Upper lobe of left lung (tissue), 6 donors: Measurements from ENCODE around the gene PDSS2. TPM values are rescaled to one million over a fixed set of nuclear protein-coding genes. Genes with fewer than 3 reads are reported as not detected.

Experiments
- ATAC-seq, 2 donors: fragments of 200-7000 bp; cut with Tn5 transposase; one replicate each; pipeline ENCODE4 v1.9.1; 2022; ENCODE audit warnings: mild to moderate bottlenecking in 2 of 2, moderate library complexity in 2 of 2; ENCODE audit not compliant: low FRiP score in 2 of 2
- DNase-seq, 2 donors: peaks; one replicate each; pipeline ENCODE4 v3.0.0-alpha.2; 2019 to 2020
- H3K27ac ChIP-seq, 4 donors: fragments of 200-600 bp; sonication (generic); one replicate each; pipeline ENCODE4 v1.5.1; 2016 to 2019
- H3K27me3 ChIP-seq, 4 donors: fragments of 200-600 bp; sonication (generic); one replicate each; pipeline ENCODE4 v1.5.1; 2017 to 2019
- H3K36me3 ChIP-seq, 4 donors: fragments of 200-600 bp; sonication (generic); one replicate each; pipeline ENCODE4 v1.5.1; 2016 to 2019
- H3K4me1 ChIP-seq, 4 donors: fragments of 200-600 bp; sonication (generic); one replicate each; pipeline ENCODE4 v1.5.1; 2018 to 2019
- H3K4me3 ChIP-seq, 4 donors: fragments of 200-600 bp; sonication (generic); one replicate each; pipeline ENCODE4 v1.5.1; 2017 to 2019; ENCODE audit warnings: mild to moderate bottlenecking in 2 of 4, moderate library complexity in 1 of 4
- H3K9me3 ChIP-seq, 4 donors: fragments of 200-600 bp; sonication (generic); one replicate each; pipeline ENCODE4 v1.5.1; 2018 to 2019
- EP300 ChIP-seq, 4 donors: sonication (generic); formaldehyde crosslinking; IDR thresholded peaks; one replicate each; pipeline ENCODE4 v1.5.1; 2017; ENCODE audit warnings: antibody characterized with exemption in 4 of 4, control low read depth in 2 of 4
- POLR2A ChIP-seq, 4 donors: fragments of 450-650 bp; IDR thresholded peaks; one replicate each; pipeline ENCODE4 v1.5.1; 2016 to 2017; ENCODE audit warnings: antibody characterized with exemption in 4 of 4, mild to moderate bottlenecking in 2 of 4
- POLR2AphosphoS5 ChIP-seq, 2 donors: sonication (generic); formaldehyde crosslinking; IDR thresholded peaks; one replicate each; pipeline ENCODE4 v1.5.1; 2017; ENCODE audit warnings: antibody characterized with exemption in 2 of 2
- WGBS, 2 donors: methylation state at CpG; one replicate each; pipeline ENCODE4 v1.1.5; 2017 to 2018; 5-methylcytosine and 5-hydroxymethylcytosine counted together
- total RNA-seq, 6 donors: library from RNA; depleted of rRNA in 4 of 6; stranded (reverse); fragments of >200 nt in 4 of 6; gene quantifications; one replicate each; pipeline versions ENCODE4 v1.1.0 to v1.2.1, GENCODE V29; 2016 to 2021
- TF ChIP-seq, protein P1 (sequence below), 6 experiments: fragments of 450-650 bp in 4 of 6; fragments of 200-600 bp in 2 of 6; sonication (generic) in 2 of 6; IDR thresholded peaks; one replicate each; pipeline ENCODE4 v1.5.1; 2016 to 2019; ENCODE audit warnings: antibody characterized with exemption in 6 of 6
- donor health status: DM: no; HTN: no; CAD: no; lungs with moderate emphysema.
- donor health status: DM: no; HTN: yes; CAD: no; lungs with severe emphysema.

PDSS2 gene
- total RNA-seq, 6 donors from 2014 or later = 5.1 to 20.9 (median 15.0) TPM

- DNase-seq = no peak
- Histone ChIP-seq H3K4me3 (no peak overlapping the region), H3K36me3 (no peaks in the 10 kb centered on the region), H3K27me3 (no peaks in the 10 kb centered on the region), H3K4me1 (peaks cover 0 to under 1% (median 0%) of the 10 kb centered on the region in 4 donors), H3K27ac (no peak overlapping the region), H3K9me3 (no peaks in the 10 kb centered on the region)
- no peak for TF ChIP-seq POLR2A (IDR thresholded peaks at IDR 0.05)
- TF ChIP-seq, protein P1, sequence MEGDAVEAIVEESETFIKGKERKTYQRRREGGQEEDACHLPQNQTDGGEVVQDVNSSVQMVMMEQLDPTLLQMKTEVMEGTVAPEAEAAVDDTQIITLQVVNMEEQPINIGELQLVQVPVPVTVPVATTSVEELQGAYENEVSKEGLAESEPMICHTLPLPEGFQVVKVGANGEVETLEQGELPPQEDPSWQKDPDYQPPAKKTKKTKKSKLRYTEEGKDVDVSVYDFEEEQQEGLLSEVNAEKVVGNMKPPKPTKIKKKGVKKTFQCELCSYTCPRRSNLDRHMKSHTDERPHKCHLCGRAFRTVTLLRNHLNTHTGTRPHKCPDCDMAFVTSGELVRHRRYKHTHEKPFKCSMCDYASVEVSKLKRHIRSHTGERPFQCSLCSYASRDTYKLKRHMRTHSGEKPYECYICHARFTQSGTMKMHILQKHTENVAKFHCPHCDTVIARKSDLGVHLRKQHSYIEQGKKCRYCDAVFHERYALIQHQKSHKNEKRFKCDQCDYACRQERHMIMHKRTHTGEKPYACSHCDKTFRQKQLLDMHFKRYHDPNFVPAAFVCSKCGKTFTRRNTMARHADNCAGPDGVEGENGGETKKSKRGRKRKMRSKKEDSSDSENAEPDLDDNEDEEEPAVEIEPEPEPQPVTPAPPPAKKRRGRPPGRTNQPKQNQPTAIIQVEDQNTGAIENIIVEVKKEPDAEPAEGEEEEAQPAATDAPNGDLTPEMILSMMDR (IDR thresholded peaks at IDR 0.05) = no peak
- no peak for TF ChIP-seq POLR2AphosphoS5 (IDR thresholded peaks at IDR 0.05)
- no peak for TF ChIP-seq EP300 (IDR thresholded peaks at IDR 0.05)
- WGBS, 2 donors = 86% methylated on average over 17 of the region's 17 CpGs
- no peak for ATAC-seq
Measured at GRCh38 chr6:107108201-107108890, 351.0 kb downstream of the PDSS2 start.

DNA sequence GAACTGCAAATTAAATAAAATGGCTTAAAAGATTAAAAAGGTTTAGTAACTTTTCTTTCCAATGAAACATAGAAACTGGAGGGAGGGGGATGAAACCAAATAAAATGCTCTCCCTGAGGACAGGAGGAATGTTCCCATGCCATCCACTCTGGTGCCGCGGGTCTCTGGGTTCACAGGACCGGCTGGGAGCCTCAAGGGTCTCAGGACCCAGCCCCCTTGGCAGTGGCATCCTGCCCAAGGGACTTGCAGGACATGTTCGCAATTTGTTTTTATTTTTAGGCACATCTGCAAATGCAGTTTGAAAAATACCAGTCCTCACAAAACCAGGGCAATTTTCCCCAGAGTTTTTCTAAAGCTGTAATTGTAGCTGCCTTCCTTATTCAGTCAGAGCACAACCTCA is 351.6 kb downstream of the PDSS2 start:
- no peak for ATAC-seq
- H3K27me3 ChIP-seq = no peaks in the 10 kb centered on the region
- WGBS, 2 donors = 90 to 96% methylated on average over 4 of the region's 4 CpGs
- no peaks in the 10 kb centered on the region for H3K9me3 ChIP-seq
- H3K36me3 ChIP-seq = no peaks in the 10 kb centered on the region
- no peak for DNase-seq
- TF ChIP-seq EP300 (IDR thresholded peaks at IDR 0.05) (no peak), POLR2A (IDR thresholded peaks at IDR 0.05) (no peak), POLR2AphosphoS5 (IDR thresholded peaks at IDR 0.05) (no peak)
- TF ChIP-seq, protein P1 (IDR thresholded peaks at IDR 0.05) = no peak
- no peaks in the 10 kb centered on the region for H3K4me1 ChIP-seq
- no peak overlapping the region for H3K4me3 ChIP-seq
- H3K27ac ChIP-seq = no peak overlapping the region

DNA sequence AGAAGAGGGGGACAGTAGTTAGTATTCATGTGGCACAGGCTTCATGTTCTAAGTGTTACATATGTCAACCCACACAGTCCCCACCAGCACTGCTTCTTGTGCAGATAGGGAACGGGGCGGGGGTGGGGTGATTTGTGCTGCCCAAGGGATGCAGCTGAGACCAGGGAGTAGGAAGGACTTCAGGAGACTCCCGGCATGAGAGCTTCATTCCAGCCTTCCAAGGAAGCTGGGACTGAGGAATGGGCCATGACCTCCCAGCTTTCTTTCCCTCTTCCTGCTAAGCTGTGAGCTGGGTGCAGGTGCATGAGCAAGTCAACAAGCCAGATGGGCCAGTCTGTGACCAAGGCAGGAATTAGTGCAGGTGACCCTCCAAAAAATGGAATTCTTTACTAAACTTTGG is 353.2 kb downstream of the PDSS2 start:
- H3K27ac ChIP-seq = no peak overlapping the region
- no peaks in the 10 kb centered on the region for H3K36me3 ChIP-seq
- H3K27me3 ChIP-seq = no peaks in the 10 kb centered on the region
- ATAC-seq (no peak), DNase-seq (no peak)
- TF ChIP-seq EP300 (IDR thresholded peaks at IDR 0.05) (no peak), POLR2AphosphoS5 (IDR thresholded peaks at IDR 0.05) (no peak), POLR2A (IDR thresholded peaks at IDR 0.05) (no peak)
- TF ChIP-seq, protein P1 (IDR thresholded peaks at IDR 0.05) = no peak
- WGBS, 2 donors = 95 to 96% methylated on average over 2 to 3 of the region's 3 CpGs
- H3K4me3 ChIP-seq = no peak overlapping the region
- no peaks in the 10 kb centered on the region for H3K9me3 ChIP-seq
- H3K4me1 ChIP-seq = no peaks in the 10 kb centered on the region

DNA sequence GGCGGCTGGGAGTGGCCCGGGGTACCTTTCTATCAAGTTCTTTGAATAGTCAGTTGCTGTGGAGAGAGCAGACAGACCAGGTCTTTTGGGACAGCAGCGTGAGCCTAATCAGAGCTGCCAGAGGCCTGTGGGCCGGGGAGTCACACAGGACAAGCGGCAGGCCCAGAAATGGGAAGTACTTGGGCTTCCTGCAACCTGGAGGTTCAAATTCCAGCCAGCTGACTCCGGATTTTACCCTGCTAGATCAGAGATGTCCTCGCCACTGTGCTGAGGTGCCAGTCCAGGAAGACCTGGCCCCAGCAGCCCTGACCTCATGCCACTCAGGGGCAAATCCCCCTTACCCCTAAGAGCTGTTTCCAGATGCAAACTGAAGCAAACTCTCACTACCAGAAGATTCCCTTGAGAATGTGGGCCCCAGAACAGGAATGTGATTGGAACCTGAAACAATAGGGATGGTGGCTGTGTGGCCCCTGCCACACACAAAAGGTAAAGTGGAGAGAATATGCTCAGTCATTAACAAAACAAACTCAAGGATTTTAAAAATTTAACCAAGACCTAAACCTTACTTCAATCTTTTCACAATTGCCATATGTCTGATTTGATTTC is 353.8 kb downstream of the PDSS2 start:
- H3K27me3 ChIP-seq = no peaks in the 10 kb centered on the region
- no peak overlapping the region for H3K4me3 ChIP-seq
- no peak for DNase-seq
- no peak for ATAC-seq
- 75 to 87% methylated on average over 7 of the region's 7 CpGs for WGBS, 2 donors
- H3K27ac ChIP-seq = no peak overlapping the region
- no peaks in the 10 kb centered on the region for H3K9me3 ChIP-seq
- no peaks in the 10 kb centered on the region for H3K4me1 ChIP-seq
- TF ChIP-seq EP300 (IDR thresholded peaks at IDR 0.05) (no peak), POLR2A (IDR thresholded peaks at IDR 0.05) (no peak), POLR2AphosphoS5 (IDR thresholded peaks at IDR 0.05) (no peak)
- TF ChIP-seq, protein P1 (IDR thresholded peaks at IDR 0.05) = no peak
- H3K36me3 ChIP-seq = no peaks in the 10 kb centered on the region
